Gastrocnemius medialis (tissue), 4 donors: Measurements from ENCODE around the gene FAM229A.
A peak's percentile ranks its signal among the peaks of the same experiment; 100 is the strongest.

Experiments used
- POLR2A ChIP-seq, 2 donors: fragments of 450-650 bp; IDR thresholded peaks; one replicate each; pipeline ENCODE4 v1.6.1; 2017; ENCODE audit warnings: antibody characterized with exemption in 2 of 2, mild to moderate bottlenecking in 2 of 2, moderate library complexity in 2 of 2
- TF ChIP-seq, protein P1 (sequence below), 5 experiments: fragments of 450-650 bp in 3 of 5; fragments of 200-600 bp in 2 of 5; sonication (generic) in 2 of 5; IDR thresholded peaks in 4 of 5; conservative IDR thresholded peaks in 1 of 5; 1 replicate in 4 of 5; 2 replicates in 1 of 5; pipeline ENCODE4 v1.5.1; 2016 to 2019; ENCODE audit warnings: antibody characterized with exemption in 5 of 5, mild to moderate bottlenecking in 3 of 5, moderate library complexity in 3 of 5

DNA sequence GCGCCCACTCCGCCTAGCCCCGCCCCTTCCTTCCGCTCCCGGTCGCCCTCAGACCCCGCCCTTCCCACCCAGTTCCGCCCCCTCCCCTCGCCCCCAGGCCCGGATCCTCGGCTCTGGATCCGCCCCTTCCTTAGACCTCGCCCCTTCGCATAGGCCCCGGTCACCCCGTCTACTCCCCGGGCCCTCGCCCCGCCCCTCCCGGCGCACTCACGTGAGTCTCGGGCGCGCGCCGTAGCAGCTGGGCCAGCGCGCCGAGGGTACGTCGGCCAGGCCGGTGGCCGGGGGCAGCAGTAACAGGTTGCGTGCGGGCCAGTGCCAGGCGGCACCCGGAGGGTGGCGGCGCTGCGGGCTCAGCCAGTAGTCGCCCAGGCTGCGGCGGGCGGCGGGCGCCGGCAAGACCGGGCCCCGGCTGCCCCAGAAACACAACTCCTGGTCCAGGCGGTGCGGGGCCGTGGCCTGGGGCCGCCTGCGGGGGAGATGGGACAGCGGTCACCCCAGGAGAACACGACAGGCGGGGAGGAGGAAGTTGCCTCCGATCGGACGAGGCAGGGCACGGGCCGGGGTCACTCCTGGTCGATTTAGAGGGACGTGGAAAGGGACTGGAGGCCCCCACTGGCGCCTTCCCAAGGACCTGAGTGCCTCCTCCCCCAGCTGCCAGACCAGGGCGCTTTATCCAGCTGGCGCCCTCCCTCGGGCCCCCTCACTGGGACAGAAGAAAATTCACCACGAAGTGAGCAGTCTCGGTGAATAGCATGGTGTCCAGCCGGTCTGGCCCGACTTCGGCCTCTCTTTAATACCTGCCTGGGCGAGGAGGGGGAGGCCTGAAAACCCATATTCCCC, 10.7 kb downstream of the FAM229A start:
- peak; percentile 97 to 98 for TF ChIP-seq POLR2A (IDR thresholded peaks at IDR 0.05)
- TF ChIP-seq, protein P1, sequence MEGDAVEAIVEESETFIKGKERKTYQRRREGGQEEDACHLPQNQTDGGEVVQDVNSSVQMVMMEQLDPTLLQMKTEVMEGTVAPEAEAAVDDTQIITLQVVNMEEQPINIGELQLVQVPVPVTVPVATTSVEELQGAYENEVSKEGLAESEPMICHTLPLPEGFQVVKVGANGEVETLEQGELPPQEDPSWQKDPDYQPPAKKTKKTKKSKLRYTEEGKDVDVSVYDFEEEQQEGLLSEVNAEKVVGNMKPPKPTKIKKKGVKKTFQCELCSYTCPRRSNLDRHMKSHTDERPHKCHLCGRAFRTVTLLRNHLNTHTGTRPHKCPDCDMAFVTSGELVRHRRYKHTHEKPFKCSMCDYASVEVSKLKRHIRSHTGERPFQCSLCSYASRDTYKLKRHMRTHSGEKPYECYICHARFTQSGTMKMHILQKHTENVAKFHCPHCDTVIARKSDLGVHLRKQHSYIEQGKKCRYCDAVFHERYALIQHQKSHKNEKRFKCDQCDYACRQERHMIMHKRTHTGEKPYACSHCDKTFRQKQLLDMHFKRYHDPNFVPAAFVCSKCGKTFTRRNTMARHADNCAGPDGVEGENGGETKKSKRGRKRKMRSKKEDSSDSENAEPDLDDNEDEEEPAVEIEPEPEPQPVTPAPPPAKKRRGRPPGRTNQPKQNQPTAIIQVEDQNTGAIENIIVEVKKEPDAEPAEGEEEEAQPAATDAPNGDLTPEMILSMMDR (IDR thresholded peaks at IDR 0.05 in 4 of 5, conservative IDR thresholded peaks at IDR 0.05 in 1 of 5) = peak in 2 of 5 experiments; percentile 4 to 44
